Activated CD4-positive, CD25-positive, alpha-beta regulatory T cell treated with anti-CD3 and anti-CD28 coated beads, Interleukin-2, amount 50 U/mL, for 24 hours (primary cell): Measurements from ENCODE around the gene SOX8.
"Not testable (repeated sequence)": the region's sequence is repeated elsewhere in the genome, so short reads cannot be mapped to it uniquely, and the experiment has no call there.

Experiments
- ATAC-seq, 2 donors: fragments of 150-1000 bp; cut with Tn5 transposase; one replicate each; pipeline ENCODE4 v1.10.0; 2021; ENCODE audit warnings: mild to moderate bottlenecking in 1 of 2, moderate library complexity in 1 of 2

Gene SOX8

DNA sequence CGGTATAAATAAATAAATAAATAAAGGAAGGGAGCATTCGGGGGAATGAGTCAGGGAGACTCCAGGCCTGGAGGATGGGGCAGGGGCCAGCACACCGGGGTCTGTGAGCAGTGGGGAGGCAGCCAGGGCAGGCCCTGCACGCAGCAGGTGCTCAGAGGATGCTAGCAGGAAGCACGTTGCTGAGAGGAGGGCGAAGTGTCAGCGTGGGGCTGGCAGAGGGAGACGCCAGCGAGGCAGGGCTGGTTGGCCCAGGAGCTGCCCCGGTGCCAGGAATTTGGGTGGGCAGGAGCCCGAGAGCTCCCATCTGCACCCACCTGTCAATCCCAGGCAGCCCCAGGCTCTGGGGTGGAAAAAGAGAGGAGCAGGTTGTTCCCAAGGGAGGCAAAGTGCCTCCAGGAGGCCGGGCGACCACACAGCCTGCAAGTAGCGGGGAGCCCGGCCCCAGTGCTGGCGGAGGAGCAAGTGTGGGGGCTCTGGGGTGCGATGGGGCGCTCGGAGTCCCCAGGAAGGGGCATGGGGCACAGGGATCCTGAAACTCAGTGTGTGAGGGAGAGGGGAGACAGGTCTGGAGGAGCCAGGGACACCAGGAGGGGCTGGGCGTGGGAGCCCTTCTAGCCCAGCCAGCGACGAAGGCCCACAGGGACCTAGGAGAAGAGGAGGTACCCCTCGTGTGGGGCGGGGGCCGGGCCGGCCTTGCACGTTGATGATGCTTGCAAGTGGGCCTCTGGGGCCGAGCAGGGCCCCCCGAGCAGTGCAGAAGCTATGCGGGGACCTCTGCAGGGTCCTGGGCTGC is 28.0 kb downstream of the SOX8 start:
- no peak for ATAC-seq

DNA sequence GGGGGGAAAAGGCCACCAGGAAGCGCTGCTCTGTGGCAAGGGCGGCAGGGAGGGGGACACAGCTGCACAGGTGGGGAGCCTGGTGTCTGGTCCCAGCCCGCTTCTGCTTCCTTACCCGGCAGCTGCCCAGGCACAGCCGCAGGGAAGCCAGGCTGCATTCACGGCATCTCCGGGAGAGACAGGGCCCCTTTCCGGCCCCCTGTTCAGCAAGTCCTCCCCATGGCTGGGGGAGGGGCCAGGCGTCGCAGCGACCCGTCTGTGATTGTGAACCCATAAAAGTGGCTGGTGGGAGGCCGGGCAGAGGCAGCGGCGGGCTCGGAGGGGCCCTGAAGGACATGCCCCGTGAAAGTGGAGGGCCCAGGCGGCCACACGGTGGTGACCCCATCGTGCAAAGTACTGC is 28.7 kb downstream of the SOX8 start:
- no peak for ATAC-seq

DNA sequence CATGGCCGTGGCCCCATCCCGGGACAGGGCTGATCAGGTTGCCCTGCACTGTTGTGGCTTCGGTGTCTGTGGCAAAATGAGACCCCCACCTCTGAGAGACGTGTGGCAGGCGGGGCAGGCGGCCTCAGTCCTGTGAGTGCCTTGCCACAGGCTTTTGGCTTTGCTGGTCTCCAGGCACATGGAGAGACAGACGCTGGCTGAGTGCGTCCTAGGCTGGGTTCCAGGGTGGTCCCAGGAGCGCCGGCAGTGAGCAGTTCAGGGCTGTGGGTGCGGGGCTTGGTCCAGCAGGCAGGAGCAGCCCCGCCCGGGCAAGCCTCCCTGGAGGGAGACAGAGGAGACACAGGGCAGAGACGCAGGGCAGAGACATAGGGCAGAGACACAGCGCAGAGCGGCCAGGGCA is 29.2 kb downstream of the SOX8 start:
- no peak for ATAC-seq

DNA sequence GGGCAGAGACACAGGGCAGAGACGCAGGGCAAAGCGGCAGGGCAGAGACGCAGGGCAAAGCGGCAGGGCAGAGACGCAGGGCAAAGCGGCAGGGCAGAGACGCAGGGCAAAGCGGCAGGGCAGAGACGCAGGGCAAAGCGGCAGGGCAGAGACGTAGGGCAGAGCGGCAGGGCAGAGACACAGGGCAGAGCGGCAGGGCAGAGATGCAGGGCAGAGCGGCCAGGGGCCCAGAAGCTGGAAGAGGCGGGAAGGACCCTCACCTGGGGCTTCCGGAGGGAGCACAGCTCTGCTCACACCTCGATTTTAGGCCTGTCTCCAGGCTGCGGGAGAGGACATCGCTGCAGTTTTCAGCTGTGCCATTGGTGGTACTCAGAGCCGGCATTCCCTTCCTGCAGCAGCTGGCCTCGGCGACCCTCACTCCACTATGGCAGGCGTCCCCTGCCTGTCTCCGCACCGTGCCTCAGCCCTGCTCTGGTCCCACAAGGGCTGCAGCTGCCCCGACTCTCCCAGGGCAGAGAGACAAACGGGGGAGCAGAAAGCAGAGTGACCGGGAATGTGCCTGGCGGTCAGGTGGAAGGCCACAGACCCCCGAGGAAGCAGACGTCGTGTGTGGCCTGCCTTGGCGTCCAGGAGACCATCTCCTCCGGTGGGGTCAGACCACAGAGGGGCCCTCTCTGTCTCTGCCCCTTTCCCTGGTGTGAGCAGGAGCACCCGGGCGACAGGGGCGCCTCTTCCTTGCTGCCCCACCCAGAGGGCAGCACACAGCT is 29.9 kb downstream of the SOX8 start:
- ATAC-seq, result no peak

DNA sequence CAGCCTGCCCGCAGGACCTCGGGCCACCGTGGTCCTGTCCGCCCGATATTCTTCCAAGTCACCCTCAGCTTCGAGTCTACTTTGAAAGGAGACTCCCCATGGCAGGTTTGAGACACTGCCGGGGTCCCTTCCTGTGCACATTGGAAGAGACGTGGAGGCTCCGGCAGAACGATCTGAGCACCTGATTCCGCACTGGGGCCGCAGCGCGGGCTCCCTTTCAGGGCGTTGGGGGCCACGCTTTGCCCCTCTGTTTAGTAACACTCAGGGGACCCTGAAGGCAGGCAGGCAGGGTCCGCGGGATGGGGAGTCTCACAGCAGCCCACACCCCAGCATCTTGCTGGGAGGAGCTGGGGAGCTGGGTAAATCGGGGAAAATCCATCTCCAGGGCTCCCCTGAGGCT is 30.6 kb downstream of the SOX8 start:
- ATAC-seq, result no peak

DNA sequence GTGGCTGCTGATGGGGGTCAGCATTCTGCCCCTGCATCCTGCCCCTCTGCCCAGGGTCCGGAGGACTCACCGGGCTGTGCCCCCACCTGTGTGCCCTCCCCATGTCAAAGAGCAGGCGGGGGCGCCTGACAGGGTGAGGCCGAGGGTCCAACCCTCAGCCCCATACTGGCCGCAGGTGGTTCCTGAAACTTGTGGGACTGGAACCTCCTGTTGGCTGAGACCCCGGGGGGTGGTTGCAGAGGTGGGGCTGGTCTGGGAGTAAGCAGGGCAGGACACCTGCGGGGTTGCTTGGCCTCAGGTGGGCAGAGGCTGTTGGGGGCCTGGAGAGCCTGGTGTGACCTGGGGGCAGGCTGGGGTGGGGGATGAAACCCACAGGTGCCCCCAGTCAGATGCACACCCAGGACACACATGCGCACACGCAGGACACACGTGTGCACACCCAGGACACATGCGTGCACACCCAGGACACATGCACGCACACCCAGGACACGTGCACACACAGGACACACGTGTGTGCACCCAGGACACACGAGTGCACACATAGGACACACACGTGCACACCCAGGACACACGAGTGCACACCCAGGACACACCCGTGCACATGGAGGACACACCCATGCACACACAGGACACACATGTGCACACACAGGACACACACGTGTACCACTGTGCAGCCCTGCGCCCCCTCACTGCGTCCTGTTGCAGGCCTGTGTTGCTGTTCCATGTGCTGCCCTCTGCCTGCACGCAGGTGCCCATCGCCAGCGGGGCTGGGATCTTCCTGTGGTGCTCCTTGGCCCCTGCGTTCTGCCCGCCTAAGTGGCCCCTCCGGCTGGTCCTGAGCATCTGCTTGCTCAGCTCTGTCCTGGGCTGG is 31.4 kb downstream of the SOX8 start:
- ATAC-seq, result no peak

DNA sequence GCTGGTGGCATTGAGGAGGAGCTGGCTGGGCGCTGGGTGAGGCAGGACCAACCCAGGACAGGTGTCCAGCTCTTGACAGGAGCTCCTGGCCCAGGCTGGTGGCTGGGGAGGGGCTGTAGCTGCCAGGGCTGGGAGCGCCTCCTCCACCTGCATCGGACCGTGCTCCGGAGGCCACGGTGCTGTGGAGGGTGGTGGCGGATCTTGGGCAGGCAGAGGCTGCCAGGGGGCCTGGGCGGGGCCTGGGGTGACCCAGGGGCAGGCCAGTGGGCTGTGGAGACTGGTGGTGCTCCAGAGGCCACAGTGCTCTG is 32.0 kb downstream of the SOX8 start:
- ATAC-seq, result no peak

DNA sequence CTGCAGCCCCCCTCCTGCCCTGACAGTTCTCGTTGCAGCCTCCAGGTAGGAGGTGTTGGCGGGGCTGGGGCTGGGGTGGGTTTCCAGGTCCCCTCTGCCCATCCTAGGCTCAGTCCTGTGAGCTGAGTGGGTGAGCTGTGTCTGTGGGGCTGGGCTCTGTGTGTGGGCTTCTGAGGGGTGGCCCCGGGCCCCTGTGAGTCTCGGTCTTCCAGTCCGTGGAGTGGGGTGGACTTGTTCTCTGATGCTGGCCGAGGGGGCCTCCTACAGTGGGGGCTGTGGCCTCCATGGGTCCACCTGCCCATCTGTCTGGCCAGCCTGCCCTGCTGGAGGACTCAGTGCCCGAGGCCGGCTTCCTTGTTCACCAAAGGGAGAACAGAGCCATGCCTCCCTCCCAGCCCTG is 32.7 kb downstream of the SOX8 start:
- ATAC-seq, result no peak

DNA sequence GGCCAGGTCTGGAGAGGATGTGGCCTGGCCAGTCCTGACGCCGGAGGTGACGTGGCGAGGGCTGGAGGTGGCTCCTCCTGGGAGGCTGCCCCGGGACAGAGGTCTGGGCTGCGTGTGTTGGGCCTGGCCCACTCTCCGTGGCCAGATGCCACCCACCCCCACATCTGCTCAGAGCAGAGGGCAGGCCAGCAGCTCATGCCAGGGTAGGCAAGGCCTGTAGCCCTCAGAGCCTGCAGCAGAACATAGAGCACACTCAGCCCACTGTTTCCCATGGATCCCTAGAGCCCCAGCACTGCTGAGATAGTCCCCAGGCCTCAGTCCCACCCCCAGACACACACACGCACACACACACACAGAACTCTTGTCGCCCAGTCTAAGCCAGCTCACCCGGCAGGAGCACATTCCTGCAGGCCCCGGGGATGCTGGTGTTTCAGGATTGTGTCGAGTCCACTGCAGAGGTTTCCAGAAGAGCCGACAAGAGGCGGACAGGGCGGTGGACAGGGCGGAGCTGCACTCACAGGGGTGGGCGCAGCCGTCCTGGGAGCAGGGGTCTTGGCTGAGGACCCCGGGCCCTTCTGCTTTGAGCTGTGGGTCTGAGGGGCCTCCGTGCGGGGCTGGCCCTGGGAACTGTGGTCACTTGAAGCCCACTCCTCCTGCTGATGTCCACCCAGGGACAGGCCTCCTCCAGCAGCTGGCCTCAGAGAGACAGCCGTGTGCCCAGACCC is 33.4 kb downstream of the SOX8 start:
- ATAC-seq, result no peak

DNA sequence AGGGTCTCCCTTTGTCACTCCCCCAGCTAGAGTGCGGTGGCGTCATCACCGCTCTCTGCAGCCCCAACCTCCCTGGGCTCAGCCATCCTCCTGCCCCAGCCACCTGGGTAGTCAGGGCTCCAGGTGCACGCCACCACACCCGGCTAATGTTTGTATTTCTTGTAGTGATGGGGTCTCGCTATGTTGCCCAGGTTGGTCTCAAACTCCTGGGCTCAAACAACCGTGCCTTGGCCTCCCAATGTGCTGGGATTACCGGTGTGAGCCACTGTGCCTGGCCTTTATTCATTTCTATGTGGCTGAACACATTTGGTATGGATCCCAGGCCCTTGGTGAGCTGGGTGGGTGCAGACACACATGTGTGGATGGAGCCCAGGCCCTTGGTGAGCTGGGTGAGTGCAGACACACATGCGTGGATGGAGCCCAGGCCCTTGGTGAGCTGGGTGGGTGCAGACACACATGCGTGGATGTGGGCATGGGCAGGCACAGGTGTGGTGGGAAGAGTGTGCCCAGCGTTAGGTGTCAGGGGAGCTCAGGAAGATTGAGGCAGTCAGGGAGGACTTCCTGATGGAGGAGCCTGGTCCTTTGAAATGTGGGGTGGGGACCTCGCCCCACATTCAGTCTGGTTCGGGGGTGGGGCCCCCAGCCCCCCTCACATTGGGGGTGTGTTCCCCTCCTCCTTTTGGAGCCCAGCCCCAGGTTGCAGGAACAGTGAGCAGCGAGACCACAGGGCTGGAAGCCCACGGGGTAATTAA is 37.1 kb downstream of the SOX8 start:
- no peak for ATAC-seq

DNA sequence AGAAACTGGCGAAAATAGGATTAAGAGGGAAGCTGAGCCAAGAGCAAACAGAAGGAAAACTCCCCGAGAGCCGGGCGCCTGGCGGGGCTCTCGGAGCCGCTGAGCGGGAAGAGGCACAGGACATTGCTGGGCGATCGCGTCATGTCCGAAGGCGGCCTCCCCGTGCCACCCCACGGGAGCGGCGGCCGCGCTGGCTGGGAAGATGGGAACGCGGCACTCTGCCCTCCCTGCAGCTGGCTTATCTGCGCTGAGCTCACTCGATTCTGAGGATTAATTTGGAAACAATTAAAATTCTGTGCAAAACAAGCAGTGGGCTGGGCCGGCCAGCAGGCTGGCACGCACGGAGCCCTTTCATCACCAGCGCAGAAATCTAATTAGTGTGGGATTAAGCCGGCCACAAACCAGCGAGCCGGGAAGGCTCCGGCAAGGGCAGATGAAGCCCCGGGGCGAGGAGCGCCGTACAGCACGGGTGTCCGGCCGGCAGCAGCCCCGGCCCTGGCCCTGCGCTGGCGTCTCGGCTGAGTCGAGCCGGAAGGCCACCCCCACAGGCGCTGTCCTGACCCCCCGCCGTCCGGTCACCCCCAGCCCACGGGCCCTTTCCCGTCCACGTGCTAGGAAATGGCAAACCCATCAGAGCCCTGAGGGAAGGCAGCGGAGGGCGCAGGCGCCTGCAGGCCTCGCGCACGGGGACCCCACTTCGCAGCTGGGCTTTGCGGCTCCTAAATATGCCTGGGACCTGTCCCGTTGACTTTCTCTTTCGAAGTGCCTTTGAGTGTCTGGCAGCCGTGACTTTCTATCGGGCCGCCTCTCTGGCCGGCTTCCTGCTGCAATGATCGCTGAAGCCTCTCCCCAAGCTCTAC is 37.9 kb downstream of the SOX8 start:
- no peak for ATAC-seq

DNA sequence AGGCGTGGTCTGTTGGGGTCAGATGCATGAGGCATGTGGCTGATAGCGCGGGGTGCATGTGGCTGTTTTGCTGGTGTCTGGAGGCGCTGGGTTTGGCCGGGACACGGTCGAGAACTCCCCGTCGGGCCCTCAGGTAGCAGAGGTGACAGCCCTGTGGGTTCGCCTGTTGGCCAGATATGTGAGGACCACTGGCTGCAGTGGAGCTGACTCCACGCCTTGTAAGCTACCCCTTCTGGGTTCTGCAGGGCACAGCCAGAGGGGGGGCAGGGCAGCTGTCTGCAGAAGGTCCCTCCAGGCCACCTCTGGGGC is 38.5 kb downstream of the SOX8 start:
- ATAC-seq, result no peak

DNA sequence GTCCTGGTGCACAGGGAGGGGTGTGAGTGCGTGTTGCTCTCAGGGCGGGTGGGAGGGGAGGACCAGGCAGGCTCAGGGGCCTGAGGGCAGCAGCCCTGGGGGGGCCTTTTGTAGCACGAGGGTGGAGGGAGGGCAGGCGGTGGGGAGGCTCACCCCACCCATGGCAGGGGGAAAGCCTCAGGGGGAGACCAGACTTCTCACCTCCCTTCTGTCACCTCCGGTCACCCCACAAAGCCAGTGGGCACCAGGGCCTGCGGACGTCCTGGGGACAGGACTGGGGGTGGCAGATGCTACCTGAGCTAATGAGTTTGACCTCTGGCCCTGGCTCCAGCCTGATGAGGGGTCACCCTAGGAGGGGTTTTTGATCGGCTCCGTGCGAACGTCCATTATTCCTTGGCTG is 39.0 kb downstream of the SOX8 start:
- ATAC-seq, result no peak

DNA sequence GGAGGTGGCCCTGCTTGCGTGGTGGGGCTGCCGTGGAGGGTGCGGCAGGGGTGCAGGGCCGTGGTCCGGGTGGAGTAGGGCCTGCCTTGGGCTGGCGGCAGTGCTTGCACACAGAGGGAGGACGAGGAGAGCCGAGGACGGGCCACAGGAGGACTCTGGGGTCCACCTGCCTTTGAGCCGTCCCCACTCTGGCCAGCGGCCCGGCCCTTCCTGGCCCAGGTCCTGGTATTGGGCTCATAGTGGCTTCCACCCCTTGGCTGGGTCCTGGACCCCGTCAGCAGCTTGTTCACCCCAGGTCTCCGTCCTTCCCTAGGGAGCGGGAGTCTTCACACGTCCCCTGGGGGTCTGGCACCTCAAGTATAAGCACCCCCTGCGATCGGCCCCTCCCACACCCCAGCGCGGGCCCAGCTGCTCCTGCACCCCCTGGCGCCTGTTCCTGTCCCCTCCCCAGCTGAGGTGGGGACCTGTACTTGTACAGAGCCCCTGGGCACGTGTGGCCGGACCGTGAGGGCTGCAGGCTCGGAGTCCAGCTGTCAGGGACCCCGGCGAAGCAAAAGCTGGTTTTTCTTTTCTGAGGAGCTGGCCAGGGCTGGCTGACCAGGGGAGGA is 40.1 kb downstream of the SOX8 start:
- ATAC-seq, result no peak

DNA sequence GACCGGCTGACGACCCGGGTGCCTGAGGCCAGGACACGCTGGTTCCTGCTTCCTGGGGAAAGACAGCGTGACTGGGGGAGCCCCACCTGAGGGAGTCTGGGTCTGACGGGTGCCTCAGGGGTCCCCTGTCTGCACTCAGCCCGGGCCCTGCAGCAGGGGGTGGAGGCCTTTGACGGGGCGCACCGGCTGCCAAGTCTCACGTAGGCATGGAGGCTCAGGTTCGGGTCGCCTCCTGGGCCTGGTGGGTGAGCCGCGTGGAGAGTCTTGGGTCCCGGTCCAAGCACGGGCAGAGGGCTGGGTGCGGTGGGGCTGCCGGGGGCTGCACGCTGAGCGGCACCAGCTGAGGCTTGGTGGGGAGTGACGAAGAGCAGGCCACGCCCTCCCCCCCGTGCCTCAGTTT is 40.9 kb downstream of the SOX8 start:
- ATAC-seq, result no peak

DNA sequence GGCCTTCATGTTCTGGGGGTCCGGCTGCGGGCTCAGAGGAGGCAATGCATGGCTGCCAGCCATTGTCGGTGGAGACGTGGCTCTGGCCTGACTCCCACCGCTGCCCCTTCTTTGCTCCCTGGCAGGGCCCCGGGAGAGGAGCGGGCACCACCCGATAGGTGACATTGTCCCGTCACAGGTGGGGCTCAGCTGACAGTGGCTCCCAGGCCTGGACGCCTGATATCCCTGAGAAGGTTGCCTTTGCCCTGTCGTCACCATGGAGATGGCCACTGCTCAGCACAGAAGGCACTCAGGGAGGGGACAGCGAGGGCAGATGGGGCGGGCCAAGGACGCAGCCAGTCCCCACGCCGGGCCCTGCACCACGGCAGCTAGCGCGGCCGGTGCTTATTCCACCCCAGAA is 42.6 kb downstream of the SOX8 start:
- ATAC-seq, result no peak

DNA sequence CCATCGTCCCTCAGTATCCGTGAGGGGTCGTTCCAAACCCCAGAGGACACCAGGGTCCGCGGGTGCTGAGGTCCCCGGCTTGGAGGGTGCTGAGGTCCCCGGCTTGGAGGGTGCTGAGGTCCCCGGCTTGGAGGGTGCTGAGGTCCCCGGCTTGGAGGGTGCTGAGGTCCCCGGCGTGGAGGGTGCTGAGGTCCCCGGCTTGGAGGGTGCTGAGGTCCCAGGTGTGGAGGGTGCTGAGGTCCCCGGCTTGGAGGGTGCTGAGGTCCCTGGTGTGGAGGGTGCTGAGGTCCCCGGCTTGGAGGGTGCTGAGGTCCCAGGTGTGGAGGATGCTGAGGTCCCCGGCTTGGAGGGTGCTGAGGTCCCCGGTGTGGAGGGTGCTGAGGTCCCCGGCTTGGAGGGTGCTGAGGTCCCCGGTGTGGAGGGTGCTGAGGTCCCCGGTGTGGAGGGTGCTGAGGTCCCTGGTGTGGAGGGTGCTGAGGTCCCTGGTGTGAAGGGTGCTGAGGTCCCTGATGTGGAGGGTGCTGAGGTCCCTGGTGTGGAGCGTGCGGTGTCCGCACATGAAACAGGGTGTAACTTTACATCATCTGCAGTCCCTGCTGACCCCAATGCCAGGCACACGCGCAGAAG is 43.7 kb downstream of the SOX8 start:
- ATAC-seq, result not testable (repeated sequence)

DNA sequence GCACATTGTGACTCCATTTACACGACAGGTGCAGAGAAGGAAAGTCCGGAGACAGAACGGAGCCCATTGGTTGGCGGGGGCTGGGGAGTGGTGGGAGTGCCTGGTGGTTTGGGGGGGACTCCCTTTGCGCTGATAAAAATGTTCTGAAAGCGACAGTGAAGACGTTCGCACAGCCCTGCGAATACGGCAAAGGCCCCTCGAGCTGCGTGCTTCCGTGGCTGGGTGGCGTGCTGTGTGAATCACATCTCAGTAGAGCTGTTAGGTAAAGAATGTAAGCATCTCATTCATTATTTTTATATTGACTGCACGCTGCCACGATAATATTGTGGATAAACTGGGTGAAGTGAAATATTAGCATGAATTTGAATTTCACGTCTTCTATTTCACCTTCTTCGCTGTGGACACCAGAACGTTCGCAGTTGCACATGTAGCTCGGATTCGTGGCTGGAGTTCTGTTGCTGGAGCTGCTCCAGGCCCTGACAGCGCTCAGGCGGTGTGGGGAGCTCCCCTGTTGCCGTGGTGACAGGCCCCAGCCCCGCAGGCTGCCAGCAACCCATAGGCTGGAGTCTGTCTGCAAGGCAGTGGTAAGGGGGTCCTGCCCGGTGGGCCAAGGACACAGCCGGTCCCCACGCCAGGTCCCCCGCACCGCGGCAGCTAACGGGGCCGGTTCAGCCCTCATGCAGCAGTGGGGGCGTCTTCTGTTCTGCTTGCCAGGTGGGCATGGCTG is 44.6 kb downstream of the SOX8 start:
- ATAC-seq, result no peak

DNA sequence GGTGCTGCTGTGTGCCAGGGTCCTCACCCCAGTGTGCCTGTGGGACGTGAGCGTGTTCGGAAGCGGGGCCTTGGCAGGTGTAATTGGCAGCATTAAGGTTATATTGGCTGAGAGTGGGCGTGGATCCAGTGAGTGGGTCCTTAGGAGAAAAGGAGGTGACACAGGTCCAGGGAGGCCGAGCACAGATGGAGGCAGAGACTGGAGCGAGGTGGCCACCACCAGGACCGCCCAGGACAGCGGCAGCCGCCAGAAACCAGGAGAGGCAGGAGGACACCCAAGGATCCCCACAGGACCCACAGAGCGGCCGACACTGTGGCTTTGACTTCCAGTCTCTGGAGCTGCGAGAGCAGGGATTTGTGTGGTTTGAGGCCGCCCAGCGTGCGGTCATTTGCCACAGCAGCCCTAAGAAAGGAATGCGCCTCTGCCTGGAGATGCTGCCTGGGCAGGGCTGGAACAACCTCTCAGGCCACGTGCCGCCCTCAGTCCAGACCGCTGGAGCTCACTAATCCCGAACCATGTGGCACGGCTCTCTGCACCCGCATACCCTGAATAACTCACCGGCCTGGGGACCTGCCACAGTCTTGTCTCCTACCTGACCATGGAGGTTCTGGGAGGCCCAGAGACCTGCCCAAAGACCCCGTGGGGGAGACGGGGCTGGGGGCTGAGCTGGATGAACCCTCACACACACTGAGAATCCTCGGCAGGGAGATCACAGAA is 45.4 kb downstream of the SOX8 start:
- ATAC-seq, result no peak
